Measurements from ENCODE around the gene FGD2.

Gene FGD2

GRCh38 chr6:37059344-37060194, 54.1 kb downstream of the FGD2 start:
- DNase-seq = peak in 1 of 2 donors; percentile 34

- DNase-seq = no peak
Observed at GRCh38 chr6:37060195-37060559, 54.7 kb downstream of the FGD2 start.

GRCh38 chr6:37061157-37061804, 55.8 kb downstream of the FGD2 start:
- DNase-seq = no peak

GRCh38 chr6:37062424-37062823, 57.0 kb downstream of the FGD2 start:
- DNase-seq = no peak

GRCh38 chr6:37068356-37069270, 63.2 kb downstream of the FGD2 start:
- DNase-seq = no peak

- no peak for DNase-seq
Observed at GRCh38 chr6:37069639-37070038, 64.2 kb downstream of the FGD2 start.

- DNase-seq = no peak
Observed at GRCh38 chr6:37072526-37072925, 67.1 kb downstream of the FGD2 start.

- no peak for DNase-seq
Observed at GRCh38 chr6:37074053-37074827, 68.8 kb downstream of the FGD2 start.

- no peak for DNase-seq
Observed at GRCh38 chr6:37077191-37077904, 71.9 kb downstream of the FGD2 start.

GRCh38 chr6:37077905-37078296, 72.4 kb downstream of the FGD2 start:
- no peak for DNase-seq
